ENCODE measurements around the gene SEM1. TPM values are rescaled to one million over a fixed set of nuclear protein-coding genes. Genes with fewer than 3 reads are reported as not detected.

Gene SEM1
- total and polyA plus RNA-seq, 9 of the 15 experiments (the other 6 are each of a cell fraction or from before 2014, with no cell fraction given): 74.7 to 938 (median 454) TPM

DNA sequence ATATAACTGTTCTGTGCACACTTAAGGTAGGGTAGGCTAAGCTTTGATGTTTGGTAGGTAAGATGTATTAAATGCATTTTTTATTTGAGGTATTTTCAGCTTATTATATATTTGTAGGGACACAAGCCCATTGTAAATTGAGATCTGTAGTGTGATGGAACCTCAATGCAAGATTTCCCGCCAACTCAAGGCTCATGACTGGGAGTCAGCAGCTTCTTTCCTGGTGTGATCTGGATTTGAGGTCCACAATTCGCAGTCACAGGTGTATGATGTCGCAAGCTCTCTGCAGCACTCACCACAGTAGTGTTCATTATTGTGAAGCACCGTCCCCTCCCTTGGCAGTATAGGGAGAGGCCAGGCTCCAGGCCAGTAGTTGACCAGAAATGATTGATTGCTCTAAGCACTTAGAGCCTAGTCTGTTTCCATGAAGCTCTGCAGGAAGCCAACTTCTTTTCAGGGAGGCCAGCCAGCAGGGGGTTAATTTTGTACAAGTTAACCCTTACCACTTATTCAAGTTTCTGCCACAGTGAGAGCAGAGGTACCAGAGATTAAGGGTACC lies 54.9 kb downstream of the SEM1 start (continued):
- no peak for TF ChIP-seq ZNF668 (CRISPR knock-in tag; IDR thresholded peaks at IDR 0.05)
- no peak for TF ChIP-seq ELF1 (tag; IDR thresholded peaks at IDR 0.05)
- peak; percentile 39 for TF ChIP-seq MEIS2 (IDR thresholded peaks at IDR 0.05; ENCODE audit: partially characterized antibody)

GRCh38 chr7:96649981-96650380 lies 59.7 kb downstream of the SEM1 start:
- FAIRE-seq (no peak), ATAC-seq (no peak), DNase-seq (ENCODE audit: extremely low read depth in 1 of 4, low spot score in 3 of 4) (no peak)
- BruUV-seq (replicated peaks): no TSS peak
- Histone ChIP-seq H3K79me2 (ENCODE audit: control insufficient read depth, insufficient read depth, low read length) (no peaks in the 10 kb centered on the region), H4K20me1 (replicated peaks; ENCODE audit: control insufficient read depth, insufficient read depth, low read length) (no peaks in the 10 kb centered on the region), H3K4me3 (no peak overlapping the region), H2AFZ (ENCODE audit: low read depth, low read length) (no peak overlapping the region), H3K9ac (ENCODE audit: insufficient read depth in 1 of 2, low read depth in 2 of 2, low read length in 2 of 2) (no peak overlapping the region), H3K4me2 (ENCODE audit: insufficient read depth, low read length) (no peak overlapping the region), H3K36me3 (ENCODE audit: control insufficient read depth, insufficient read depth, low read length) (no peaks in the 10 kb centered on the region), H3K27ac (ENCODE audit: extremely low read depth, low read depth, low read length) (no peak overlapping the region), H3K27me3 (ENCODE audit: control insufficient read depth in 2 of 2, insufficient read depth in 2 of 2, low read length in 2 of 2) (no peaks in the 10 kb centered on the region), H3K9me1 (ENCODE audit: control insufficient read depth, insufficient read depth, low read length) (no peaks in the 10 kb centered on the region), H3K4me1 (replicated peaks in 1 of 2; ENCODE audit: control insufficient read depth in 2 of 2, insufficient read depth in 2 of 2, low read length in 2 of 2) (no peaks in the 10 kb centered on the region), H3K9me3 (replicated peaks; ENCODE audit: control insufficient read depth, insufficient read depth, low read depth, low read length) (no peaks in the 10 kb centered on the region)
- TF ChIP-seq FOXA3 (CRISPR knock-in tag; conservative IDR thresholded peaks at IDR 0.05 in 1 of 2, IDR thresholded peaks at IDR 0.05 in 1 of 2) (no peak), SIRT6 (IDR thresholded peaks at IDR 0.05; ENCODE audit: low read depth, low read length) (no peak), L3MBTL2 (IDR thresholded peaks at IDR 0.05) (no peak), ZNF589 (CRISPR knock-in tag; IDR thresholded peaks at IDR 0.05; ENCODE audit: low read depth) (no peak), ZNF324 (CRISPR knock-in tag; IDR thresholded peaks at IDR 0.05) (no peak), ATF1 (CRISPR knock-in tag; IDR thresholded peaks at IDR 0.05) (no peak), ATF1 (tag; IDR thresholded peaks at IDR 0.05) (no peak), ELF4 (CRISPR knock-in tag; IDR thresholded peaks at IDR 0.05) (no peak), HMG20B (CRISPR knock-in tag; IDR thresholded peaks at IDR 0.05) (no peak), ARID2 (IDR thresholded peaks at IDR 0.05) (no peak), CAMTA2 (CRISPR knock-in tag; conservative IDR thresholded peaks at IDR 0.05) (no peak), STAT5A (IDR thresholded peaks at IDR 0.05; ENCODE audit: borderline replicate concordance, low read length) (no peak)
- TF ChIP-seq, protein P1, sequence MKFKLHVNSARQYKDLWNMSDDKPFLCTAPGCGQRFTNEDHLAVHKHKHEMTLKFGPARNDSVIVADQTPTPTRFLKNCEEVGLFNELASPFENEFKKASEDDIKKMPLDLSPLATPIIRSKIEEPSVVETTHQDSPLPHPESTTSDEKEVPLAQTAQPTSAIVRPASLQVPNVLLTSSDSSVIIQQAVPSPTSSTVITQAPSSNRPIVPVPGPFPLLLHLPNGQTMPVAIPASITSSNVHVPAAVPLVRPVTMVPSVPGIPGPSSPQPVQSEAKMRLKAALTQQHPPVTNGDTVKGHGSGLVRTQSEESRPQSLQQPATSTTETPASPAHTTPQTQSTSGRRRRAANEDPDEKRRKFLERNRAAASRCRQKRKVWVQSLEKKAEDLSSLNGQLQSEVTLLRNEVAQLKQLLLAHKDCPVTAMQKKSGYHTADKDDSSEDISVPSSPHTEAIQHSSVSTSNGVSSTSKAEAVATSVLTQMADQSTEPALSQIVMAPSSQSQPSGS (CRISPR knock-in tag; IDR thresholded peaks at IDR 0.05): no peak
- intact Hi-C loops (cut with micrococcal nuclease) (no loop called here), in situ Hi-C loops (cut with MboI) (no loop called here)
- POLR2A ChIA-PET: no interaction called here
- 0% methylated on average over 1 of the region's 1 CpG for WGBS (ENCODE audit: insufficient coverage, low coverage, missing lambda C conversion rate)
- CTCF ChIA-PET (ENCODE audit: low intra/inter-chr PET ratio): no interaction called here
